Mesothelial cell of epicardium (in vitro differentiated cells): ENCODE data around the gene DYNC1H1. TPM values are rescaled to one million over a fixed set of nuclear protein-coding genes. Genes with fewer than 3 reads are reported as not detected.
A peak's percentile ranks its signal among the peaks of the same experiment; 100 is the strongest.

Source experiments
- DNase-seq, 2 experiments: peaks; one replicate each; pipeline ENCODE4 v3.0.0; 2021; ENCODE audit warnings: low spot score in 2 of 2; ENCODE audit not compliant: unreplicated experiment in 2 of 2
- H3K27ac Mint-ChIP-seq: 2 replicates; pipeline ENCODE4 v1.8.0; 2021; ENCODE audit warnings: mixed read lengths
- H3K27me3 Mint-ChIP-seq: 2 replicates; pipeline ENCODE4 v1.8.0; 2021; ENCODE audit warnings: low read depth, mixed read lengths
- H3K36me3 Mint-ChIP-seq: 2 replicates; pipeline ENCODE4 v1.8.0; 2021; ENCODE audit warnings: mixed read lengths
- H3K4me1 Mint-ChIP-seq: 2 replicates; pipeline ENCODE4 v1.8.0; 2021; ENCODE audit warnings: mixed read lengths
- H3K4me3 Mint-ChIP-seq: 2 replicates; pipeline ENCODE4 v1.8.0; 2021; ENCODE audit warnings: mild to moderate bottlenecking, moderate library complexity, mixed read lengths
- H3K9me3 Mint-ChIP-seq: 2 replicates; pipeline ENCODE4 v1.8.0; 2021; ENCODE audit warnings: mixed read lengths
- CTCF ChIP-seq: fragments of 200-600 bp; sonication (generic); IDR thresholded peaks from one replicate; pipeline ENCODE4 v1.5.0; 2021; ENCODE audit warnings: antibody characterized with exemption; ENCODE audit not compliant: unreplicated experiment
- total RNA-seq: library from RNA; stranded (reverse); gene quantifications from 3 replicates; pipeline ENCODE4 v1.2.1, GENCODE V29; 2021

The DYNC1H1 gene
- total RNA-seq, 1 donor from 2014 or later, result 515 TPM

GRCh38 chr14:102056694-102057442 lies 92.5 kb downstream of the DYNC1H1 start:
- Mint-ChIP-seq H3K9me3 (no peaks in the 10 kb centered on the region), H3K27ac (peak overlapping the region; percentile 93), H3K36me3 (peaks cover 15% of the 10 kb centered on the region), H3K4me3 (no peak overlapping the region), H3K4me1 (peaks cover 23% of the 10 kb centered on the region), H3K27me3 (no peaks in the 10 kb centered on the region)
- TF ChIP-seq CTCF, result no peak
- DNase-seq, result no peak

GRCh38 chr14:102057480-102058114 lies 93.2 kb downstream of the DYNC1H1 start:
- H3K27ac Mint-ChIP-seq, result no peak overlapping the region
- no peaks in the 10 kb centered on the region for H3K9me3 Mint-ChIP-seq
- peaks cover 24% of the 10 kb centered on the region for H3K4me1 Mint-ChIP-seq
- H3K4me3 Mint-ChIP-seq, result no peak overlapping the region
- no peak for TF ChIP-seq CTCF
- DNase-seq, result no peak
- H3K36me3 Mint-ChIP-seq, result peaks cover 13% of the 10 kb centered on the region
- H3K27me3 Mint-ChIP-seq, result no peaks in the 10 kb centered on the region

GRCh38 chr14:102058146-102058545 lies 93.8 kb downstream of the DYNC1H1 start:
- Mint-ChIP-seq H3K36me3 (peaks cover 10% of the 10 kb centered on the region), H3K27me3 (no peaks in the 10 kb centered on the region), H3K9me3 (no peaks in the 10 kb centered on the region), H3K4me3 (no peak overlapping the region), H3K27ac (no peak overlapping the region), H3K4me1 (peaks cover 24% of the 10 kb centered on the region)
- no peak for DNase-seq
- TF ChIP-seq CTCF, result no peak

- DNase-seq, result no peak
- no peak overlapping the region for H3K4me3 Mint-ChIP-seq
- TF ChIP-seq CTCF, result no peak
- H3K36me3 Mint-ChIP-seq, result peaks cover 10% of the 10 kb centered on the region
- H3K27ac Mint-ChIP-seq, result no peak overlapping the region
- H3K4me1 Mint-ChIP-seq, result peaks cover 28% of the 10 kb centered on the region
- H3K9me3 Mint-ChIP-seq, result no peaks in the 10 kb centered on the region
- H3K27me3 Mint-ChIP-seq, result no peaks in the 10 kb centered on the region
Measured at GRCh38 chr14:102058961-102059360, 94.6 kb downstream of the DYNC1H1 start.

- H3K27me3 Mint-ChIP-seq, result no peaks in the 10 kb centered on the region
- no peaks in the 10 kb centered on the region for H3K9me3 Mint-ChIP-seq
- peak; percentile 35 for TF ChIP-seq CTCF
- H3K36me3 Mint-ChIP-seq, result no peaks in the 10 kb centered on the region
- peaks cover 10% of the 10 kb centered on the region for H3K4me1 Mint-ChIP-seq
- DNase-seq, result peak; percentile 47 to 69
- peak overlapping the region; percentile 58 for H3K27ac Mint-ChIP-seq
- no peak overlapping the region for H3K4me3 Mint-ChIP-seq
Measured at GRCh38 chr14:102063109-102063807, 98.9 kb downstream of the DYNC1H1 start.
